Heart left ventricle (tissue), 16 donors: ENCODE measurements around the gene ABTB2. TPM values are rescaled to one million over a fixed set of nuclear protein-coding genes. Genes with fewer than 3 reads are reported as not detected.

Source experiments
- ATAC-seq, 4 donors: fragments of 200-7000 bp; cut with Tn5 transposase; one replicate each; pipeline ENCODE4 v1.9.1; 2020 to 2022; ENCODE audit warnings: moderate library complexity in 4 of 4, mild to moderate bottlenecking in 3 of 4, moderate number of reproducible peaks in 1 of 4
- DNase-seq, 5 donors: peaks; one replicate each; pipeline ENCODE4 v3.0.0-alpha.2; 2020
- H3K27ac ChIP-seq, 12 donors: fragments of 200-600 bp; sonication (generic) in 4 of 12; one replicate each; pipeline versions ENCODE4 v1.5.0 to v1.8.0; 2016 to 2022; ENCODE audit warnings: mild to moderate bottlenecking in 2 of 12
- H3K27me3 ChIP-seq, 9 donors: fragments of 200-600 bp; sonication (generic) in 2 of 9; one replicate each; pipeline versions ENCODE4 v1.5.1 to v1.8.0; 2016 to 2022; ENCODE audit warnings: mild to moderate bottlenecking in 3 of 9
- H3K36me3 ChIP-seq, 9 donors: fragments of 200-600 bp; sonication (generic) in 2 of 9; one replicate each; pipeline versions ENCODE4 v1.5.0 to v1.8.0; 2018 to 2022; ENCODE audit warnings: mild to moderate bottlenecking in 2 of 9
- H3K4me1 ChIP-seq, 12 donors: fragments of 200-600 bp; sonication (generic) in 4 of 12; one replicate each; pipeline versions ENCODE4 v1.5.0 to v1.8.0; 2016 to 2022; ENCODE audit warnings: mild to moderate bottlenecking in 3 of 12
- H3K4me3 ChIP-seq, 12 donors: fragments of 200-600 bp; sonication (generic) in 4 of 12; one replicate each; pipeline versions ENCODE4 v1.5.0 to v1.8.0; 2017 to 2022; ENCODE audit warnings: mild to moderate bottlenecking in 9 of 12, moderate library complexity in 4 of 12
- H3K9me3 ChIP-seq, 12 donors: fragments of 200-600 bp; sonication (generic) in 4 of 12; one replicate each; pipeline versions ENCODE4 v1.5.0 to v1.8.0; 2016 to 2022; ENCODE audit warnings: mild to moderate bottlenecking in 1 of 12
- POLR2A ChIP-seq, 2 donors: fragments of 450-650 bp; IDR thresholded peaks; one replicate each; pipeline ENCODE4 v1.6.1; 2017; ENCODE audit warnings: antibody characterized with exemption in 2 of 2, mild to moderate bottlenecking in 2 of 2, moderate library complexity in 2 of 2
- WGBS, 4 donors: extraction: QIAGEN DNeasy Blood & Tissue Kit in 2 of 4; methylation state at CpG; one replicate each; pipeline versions ENCODE4 v1.1.5 to v1.1.7; 2013 to 2018; 5-methylcytosine and 5-hydroxymethylcytosine counted together
- intact Hi-C, 10 donors: fragments of 100-400 bp; cut with DNase I; formaldehyde crosslinking; loops; one replicate each; pipeline versions ENCODE4 v1.11.1 to v1.14.2; 2022
- polyA plus RNA-seq, 2 donors: library from polyadenylated mRNA; stranded (reverse); fragments of 200-250 nt; gene quantifications; one replicate each; pipeline ENCODE4 v1.2.3, GENCODE V29; 2013
- total RNA-seq, 9 donors: library from RNA; depleted of rRNA in 2 of 9; stranded (reverse); fragments of >200 nt in 2 of 9; fragmentation: NEBNext Ultra II Directional in 3 of 9; extraction: Animal tissue kit (Norgen Biotek cat#: 25700) in 3 of 9; gene quantifications; one replicate each; pipeline versions ENCODE4 v1.1.0 to v1.2.4, GENCODE V29; 2016 to 2023
- TF ChIP-seq, protein P1 (sequence below), 12 donors: fragments of 200-600 bp; sonication (generic) in 4 of 12; IDR thresholded peaks; one replicate each; pipeline versions ENCODE4 v1.5.0 to v1.8.0; 2018 to 2022; ENCODE audit warnings: antibody characterized with exemption in 12 of 12, mild to moderate bottlenecking in 5 of 12
- donor health status: ischemic (EF 13 %, LVEDD 7.1; RV severe dilation, severe dysfunction).
- donor health status: healthy with polysubstance abuse.
- donor health status: DM: no; HTN: yes; CAD: no.
- donor health status: DM: no; HTN: no; CAD: no.
- donor health status: ischemic (EF 25% LVEDD 6.9; RV normal size, moderate dysfunction).
- donor health status: ischemic (EF 25% LVEDD 5.7; RV mildly dilated, moderate dysfunction).
- donor health status: healthy.
- donor health status: DM: yes; HTN: yes; CAD: no.
- donor health status: ischemic (EF 35%, LVEDD 5.7; RV mildly dilated, moderate dysfunction).
- donor health status: nonischemic (EF 11% LVEDD 7.7; RV severe dilation, severe dysfunction).
- donor health status: DM: yes; HTN: yes; CAD: no.
- donor health status: PGD.
- donor health status: ischemic (EF 29% LVEDD 5.4; RV normal size, mild dysfunction).
- donor health status: nonischemic (EF 23%, LVEDD 6.1; RV moderate dilation, normal function).

The ABTB2 gene
- total and polyA plus RNA-seq, 11 donors: 3.3 to 27.1 (median 12.5) TPM

DNA sequence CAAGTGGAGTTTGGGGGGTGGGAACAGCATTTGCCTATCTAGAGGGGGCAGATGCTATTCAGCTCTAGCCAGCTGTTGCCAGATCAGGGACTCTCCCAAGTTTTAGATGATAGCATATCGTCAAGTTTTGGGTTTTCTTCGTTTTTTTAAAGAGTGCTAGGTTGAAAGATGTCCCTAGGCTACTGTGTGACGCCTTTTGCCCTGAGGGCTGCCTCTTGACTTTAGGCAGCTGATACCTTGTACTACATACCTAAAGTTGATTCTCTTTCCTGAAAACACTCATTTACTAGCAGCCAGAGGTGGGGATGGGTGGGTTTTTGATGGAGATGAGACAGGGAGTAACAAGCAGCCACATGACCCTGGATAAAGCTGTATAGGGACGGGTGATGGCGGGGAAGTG lies 87.1 kb downstream of the ABTB2 start:
- no peak overlapping the region for H3K27ac ChIP-seq
- peaks cover 0 to 4% (median 0%) of the 10 kb centered on the region in 9 donors for H3K27me3 ChIP-seq
- H3K4me3 ChIP-seq: no peak overlapping the region
- intact Hi-C loops: loop anchor here in 1 of 10 donors (2.0 kb wide), 1 partner anchor 62 kb away; no protein-coding TSS in a partner anchor
- H3K4me1 ChIP-seq: peaks cover 0 to 40% (median 20%) of the 10 kb centered on the region in 12 donors
- ATAC-seq (no peak), DNase-seq (no peak)
- H3K9me3 ChIP-seq: no peaks in the 10 kb centered on the region
- no peaks in the 10 kb centered on the region for H3K36me3 ChIP-seq
- 85 to 87% (median 86%) methylated on average over 5 of the region's 5 CpGs for WGBS, 4 donors
- TF ChIP-seq POLR2A (IDR thresholded peaks at IDR 0.05): no peak
- TF ChIP-seq, protein P1, sequence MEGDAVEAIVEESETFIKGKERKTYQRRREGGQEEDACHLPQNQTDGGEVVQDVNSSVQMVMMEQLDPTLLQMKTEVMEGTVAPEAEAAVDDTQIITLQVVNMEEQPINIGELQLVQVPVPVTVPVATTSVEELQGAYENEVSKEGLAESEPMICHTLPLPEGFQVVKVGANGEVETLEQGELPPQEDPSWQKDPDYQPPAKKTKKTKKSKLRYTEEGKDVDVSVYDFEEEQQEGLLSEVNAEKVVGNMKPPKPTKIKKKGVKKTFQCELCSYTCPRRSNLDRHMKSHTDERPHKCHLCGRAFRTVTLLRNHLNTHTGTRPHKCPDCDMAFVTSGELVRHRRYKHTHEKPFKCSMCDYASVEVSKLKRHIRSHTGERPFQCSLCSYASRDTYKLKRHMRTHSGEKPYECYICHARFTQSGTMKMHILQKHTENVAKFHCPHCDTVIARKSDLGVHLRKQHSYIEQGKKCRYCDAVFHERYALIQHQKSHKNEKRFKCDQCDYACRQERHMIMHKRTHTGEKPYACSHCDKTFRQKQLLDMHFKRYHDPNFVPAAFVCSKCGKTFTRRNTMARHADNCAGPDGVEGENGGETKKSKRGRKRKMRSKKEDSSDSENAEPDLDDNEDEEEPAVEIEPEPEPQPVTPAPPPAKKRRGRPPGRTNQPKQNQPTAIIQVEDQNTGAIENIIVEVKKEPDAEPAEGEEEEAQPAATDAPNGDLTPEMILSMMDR (IDR thresholded peaks at IDR 0.05): no peak

GRCh38 chr11:34269694-34270245 lies 88.0 kb downstream of the ABTB2 start:
- TF ChIP-seq, protein P1 (IDR thresholded peaks at IDR 0.05): no peak
- TF ChIP-seq POLR2A (IDR thresholded peaks at IDR 0.05): no peak
- 83 to 94% (median 91%) methylated on average over 7 of the region's 7 CpGs for WGBS, 4 donors
- Histone ChIP-seq H3K4me3 (no peak overlapping the region), H3K27ac (no peak overlapping the region), H3K4me1 (peaks cover 0 to 35% (median 13%) of the 10 kb centered on the region in 12 donors), H3K36me3 (no peaks in the 10 kb centered on the region), H3K9me3 (no peaks in the 10 kb centered on the region), H3K27me3 (peaks cover 0 to 4% (median 0%) of the 10 kb centered on the region in 9 donors)
- no peak for DNase-seq
- ATAC-seq: no peak
- intact Hi-C loops: loop anchor here in 3 of 10 donors (2.0 to 10.0 kb wide), 3 partner anchors 61 to 88 kb away; partner anchors contain the start of gene ABTB2 (in 2 of the 3)

GRCh38 chr11:34268906-34269430 lies 88.8 kb downstream of the ABTB2 start:
- Histone ChIP-seq H3K27me3 (peaks cover 0 to 4% (median 0%) of the 10 kb centered on the region in 9 donors), H3K4me3 (no peak overlapping the region), H3K4me1 (peaks cover 0 to 35% (median 8%) of the 10 kb centered on the region in 12 donors), H3K9me3 (no peaks in the 10 kb centered on the region), H3K36me3 (no peaks in the 10 kb centered on the region), H3K27ac (no peak overlapping the region)
- ATAC-seq: no peak
- TF ChIP-seq, protein P1 (IDR thresholded peaks at IDR 0.05): no peak
- no peak for TF ChIP-seq POLR2A (IDR thresholded peaks at IDR 0.05)
- intact Hi-C loops: loop anchor here in 2 of 10 donors (5.0 to 10.0 kb wide), 2 partner anchors 86 to 88 kb away; partner anchors contain the start of gene ABTB2 (in 2 of the 2)
- DNase-seq: no peak
- 63 to 83% (median 77%) methylated on average over 6 of the region's 6 CpGs for WGBS, 4 donors

GRCh38 chr11:34267417-34267816 lies 90.4 kb downstream of the ABTB2 start:
- ATAC-seq: no peak
- peaks cover 0 to 4% (median 0%) of the 10 kb centered on the region in 9 donors for H3K27me3 ChIP-seq
- H3K27ac ChIP-seq: peak overlapping the region in 8 of 12 donors; percentile 18 to 60 (median 44)
- no peak for DNase-seq
- no peaks in the 10 kb centered on the region for H3K9me3 ChIP-seq
- peaks cover 0 to 49% (median 23%) of the 10 kb centered on the region in 12 donors for H3K4me1 ChIP-seq
- 67 to 70% (median 68%) methylated on average over 3 of the region's 3 CpGs for WGBS, 4 donors
- H3K4me3 ChIP-seq: no peak overlapping the region
- no peak for TF ChIP-seq POLR2A (IDR thresholded peaks at IDR 0.05)
- TF ChIP-seq, protein P1 (IDR thresholded peaks at IDR 0.05): no peak
- no peaks in the 10 kb centered on the region for H3K36me3 ChIP-seq
- intact Hi-C loops: loop anchor here in 2 of 10 donors (5.0 to 10.0 kb wide), 2 partner anchors 87 to 90 kb away; partner anchors contain the start of gene ABTB2 (in 2 of the 2)
